NCI-H2107 treated with DMSO at 0.1 percent for 48 hours (cell line): Measurements from ENCODE around the gene LHFPL3.
"Not testable (repeated sequence)": the region's sequence is repeated elsewhere in the genome, so short reads cannot be mapped to it uniquely, and the experiment has no call there.

ENCODE experiments used
- DNase-seq: peaks from one replicate; lab custom pipeline; 2025; ENCODE audit not compliant: unreplicated experiment; lab: John Stamatoyannopoulos, UW

LHFPL3 gene

DNA sequence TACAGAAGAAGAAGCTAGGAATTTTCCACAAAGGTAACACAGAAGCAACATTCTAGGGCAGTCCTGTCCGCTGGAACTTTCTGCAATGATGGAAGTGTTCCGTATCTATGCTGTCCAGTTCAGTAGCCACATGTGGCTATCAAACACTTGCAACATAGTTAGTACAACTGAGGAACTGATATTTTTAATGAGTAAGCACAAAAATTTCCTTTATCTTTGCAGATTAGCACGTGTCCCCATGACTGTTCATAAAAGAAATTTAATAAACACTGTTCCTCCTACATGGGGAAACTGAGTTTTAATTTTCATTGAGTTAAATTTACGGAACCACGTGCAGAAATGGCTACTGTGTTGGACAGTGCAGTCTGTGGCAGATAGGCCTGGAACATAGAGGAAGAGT lies 349.2 kb downstream of the LHFPL3 start:
- DNase-seq = no peak

GRCh38 chr7:104679085-104679484 lies 350.7 kb downstream of the LHFPL3 start:
- no peak for DNase-seq

- DNase-seq = no peak
Measured at GRCh38 chr7:104686286-104686685, 357.9 kb downstream of the LHFPL3 start.

GRCh38 chr7:104694710-104695109 lies 366.3 kb downstream of the LHFPL3 start:
- no peak for DNase-seq

GRCh38 chr7:104695563-104695962 lies 367.2 kb downstream of the LHFPL3 start:
- DNase-seq = no peak

- DNase-seq = no peak
Measured at GRCh38 chr7:104700336-104700735, 371.9 kb downstream of the LHFPL3 start.

DNA sequence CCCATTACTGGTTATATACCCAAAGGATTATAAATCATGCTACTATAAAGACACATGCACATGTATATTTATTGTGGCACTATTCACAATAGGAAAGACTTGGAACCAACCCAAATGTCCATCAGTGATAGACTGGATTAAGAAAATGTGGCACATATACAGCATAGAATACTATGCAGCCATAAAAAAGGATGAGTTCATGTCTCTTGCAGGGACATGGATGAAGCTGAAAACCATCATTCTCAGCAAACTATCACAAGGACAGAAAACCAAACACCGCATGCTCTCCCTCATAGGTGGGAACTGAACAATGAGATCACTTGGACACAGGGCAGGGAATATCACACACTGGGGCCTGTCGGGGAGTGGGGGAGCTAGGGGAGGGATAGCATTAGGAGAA lies 392.6 kb downstream of the LHFPL3 start:
- not testable (repeated sequence) for DNase-seq

- no peak for DNase-seq
Measured at GRCh38 chr7:104723001-104723400, 394.6 kb downstream of the LHFPL3 start.

DNA sequence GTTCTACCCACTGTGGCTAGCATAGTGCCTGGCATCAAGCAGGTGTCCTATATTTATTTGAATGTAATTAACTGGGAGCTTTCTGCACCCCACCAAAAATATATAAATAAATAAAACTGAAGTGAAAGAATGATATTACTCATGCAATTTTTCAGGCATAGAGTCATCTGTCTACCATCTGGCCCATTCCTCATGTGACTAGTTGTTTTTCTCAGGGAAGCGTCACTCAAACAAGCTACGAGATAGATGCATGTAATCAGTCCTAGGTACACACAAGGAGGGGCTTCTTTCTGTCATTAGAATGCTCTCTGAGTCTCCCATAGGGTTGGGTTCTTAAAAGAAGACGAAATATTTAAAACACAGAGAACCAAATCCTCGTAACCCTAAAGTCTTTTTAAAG lies 430.1 kb downstream of the LHFPL3 start:
- no peak for DNase-seq

- no peak for DNase-seq
Measured at GRCh38 chr7:104761892-104762291, 433.5 kb downstream of the LHFPL3 start.

GRCh38 chr7:104767113-104767512 lies 438.7 kb downstream of the LHFPL3 start:
- DNase-seq = no peak

DNA sequence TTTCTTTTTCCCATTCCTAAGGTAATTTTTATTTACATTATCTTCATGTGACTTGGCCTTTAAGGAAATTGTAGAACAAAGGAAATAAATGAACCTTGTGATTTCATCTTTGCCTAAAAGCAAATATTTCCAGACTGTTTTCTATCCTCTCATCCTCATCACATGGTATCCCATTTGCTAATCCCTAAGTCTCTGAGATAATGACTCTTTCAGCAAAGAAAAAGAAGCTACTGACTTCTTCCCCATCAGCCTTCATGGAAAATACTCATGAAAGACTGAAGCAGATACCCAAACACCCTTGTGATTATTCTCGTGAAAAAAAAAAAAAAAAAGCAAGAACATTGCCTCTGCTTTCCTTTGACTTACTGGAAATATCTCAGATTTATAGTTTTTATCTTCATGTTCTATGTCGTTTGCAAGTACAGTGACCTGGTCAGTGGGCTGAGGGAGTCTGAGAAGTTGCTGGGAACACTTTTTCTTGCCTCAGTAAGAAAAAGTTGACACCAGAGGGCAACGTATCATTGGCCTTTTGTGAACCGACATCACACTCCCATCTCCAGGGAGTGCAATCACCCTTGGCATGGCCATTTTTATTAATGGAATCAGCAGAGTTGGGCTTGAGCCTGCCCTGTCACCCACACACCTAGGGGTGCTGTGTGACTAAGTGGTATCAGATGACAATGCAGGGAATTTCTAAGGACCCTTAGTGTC lies 439.6 kb downstream of the LHFPL3 start:
- no peak for DNase-seq

DNA sequence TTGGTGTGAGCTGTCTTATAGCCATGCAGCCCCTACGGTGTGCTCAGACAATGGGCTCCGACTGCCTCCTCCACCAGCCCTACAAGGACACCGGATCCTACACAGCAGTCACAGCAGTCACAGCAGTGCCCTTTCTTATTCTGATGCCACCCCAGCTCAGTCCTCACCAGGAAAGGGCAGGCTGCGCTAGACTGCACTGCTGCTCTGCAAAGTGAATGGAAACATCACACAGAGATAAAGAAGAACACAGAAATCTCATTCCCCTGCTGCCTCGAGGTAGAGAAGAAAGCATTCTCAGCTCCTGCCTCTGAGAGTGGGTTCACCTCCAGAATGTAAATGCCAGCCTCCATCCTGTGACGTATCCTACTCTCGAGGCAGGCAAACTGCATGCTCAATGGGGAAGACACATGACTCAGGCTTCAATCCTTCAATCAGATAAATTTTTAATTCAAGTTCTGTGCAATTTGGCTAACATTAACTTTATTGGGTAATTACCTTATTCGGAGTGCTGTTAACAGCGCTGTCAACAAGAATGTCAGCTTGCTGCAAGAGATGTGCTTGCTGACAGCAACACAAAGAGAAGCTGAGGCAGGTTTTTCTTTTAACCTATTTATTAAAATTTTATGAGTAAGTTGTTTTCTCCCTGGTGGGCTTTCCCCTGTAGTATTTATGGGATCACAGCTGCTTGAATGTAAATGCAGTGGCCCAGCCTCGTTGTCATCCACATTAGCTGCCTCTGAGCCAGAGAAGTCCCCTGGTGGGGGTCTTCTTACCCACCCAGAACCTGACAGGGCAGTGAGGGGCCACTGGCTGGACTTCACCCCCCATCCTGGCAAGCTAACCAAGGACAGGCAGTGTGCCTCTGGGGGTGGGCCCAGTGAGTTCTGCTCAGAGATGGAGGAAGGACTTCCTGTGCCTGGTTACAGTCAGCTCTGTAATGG lies 444.3 kb downstream of the LHFPL3 start:
- DNase-seq = no peak

- no peak for DNase-seq
Measured at GRCh38 chr7:104773796-104774195, 445.4 kb downstream of the LHFPL3 start.

- DNase-seq = no peak
Measured at GRCh38 chr7:104775531-104775930, 447.1 kb downstream of the LHFPL3 start.

- no peak for DNase-seq
Measured at GRCh38 chr7:104777301-104777800, 448.9 kb downstream of the LHFPL3 start.

GRCh38 chr7:104779888-104780287 lies 451.5 kb downstream of the LHFPL3 start:
- no peak for DNase-seq

DNA sequence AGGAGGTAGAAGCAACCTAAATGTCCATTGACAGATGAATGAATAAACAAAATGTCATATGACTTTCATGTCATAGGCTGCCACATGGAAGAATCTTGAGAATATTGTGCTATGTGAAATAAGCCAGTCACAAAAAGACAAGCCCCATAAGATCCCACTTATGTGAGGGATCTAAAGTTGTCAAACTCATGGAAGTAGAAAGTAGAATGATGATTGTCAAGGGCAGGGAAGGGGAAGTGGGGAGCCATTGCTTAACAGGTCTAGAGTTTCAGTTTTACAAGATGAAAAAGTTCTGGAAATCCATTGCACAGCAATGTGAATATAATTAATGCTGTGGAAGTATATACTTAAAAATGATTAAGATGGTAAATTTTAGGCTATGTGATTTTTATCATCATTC lies 456.3 kb downstream of the LHFPL3 start:
- no peak for DNase-seq

GRCh38 chr7:104789780-104790179 lies 461.4 kb downstream of the LHFPL3 start:
- no peak for DNase-seq

GRCh38 chr7:104790440-104790839 lies 462.0 kb downstream of the LHFPL3 start:
- DNase-seq = no peak

DNA sequence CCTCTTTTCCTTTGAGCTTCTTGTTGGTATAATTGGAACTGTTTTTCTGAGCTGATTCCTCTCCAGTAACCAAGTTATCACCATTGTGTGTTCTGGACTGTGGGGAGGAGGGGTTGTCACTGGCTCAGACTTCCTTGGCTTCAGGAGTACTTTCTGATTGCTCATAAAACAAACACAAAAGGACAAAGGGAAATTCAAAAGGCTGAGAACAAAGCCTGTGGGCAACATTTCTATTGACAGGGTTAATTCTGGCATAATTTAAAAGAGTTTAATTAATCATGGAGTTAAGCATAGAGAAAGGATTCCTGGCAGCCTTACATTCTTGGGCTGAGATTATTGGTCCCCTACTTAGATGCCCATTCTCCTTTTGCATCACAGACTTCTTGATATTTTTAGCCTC lies 462.7 kb downstream of the LHFPL3 start:
- DNase-seq = no peak

GRCh38 chr7:104793066-104793465 lies 464.7 kb downstream of the LHFPL3 start:
- DNase-seq = no peak
